Body of pancreas (tissue), 4 donors: ENCODE data around the gene IPPK. TPM values are rescaled to one million over a fixed set of nuclear protein-coding genes. Genes with fewer than 3 reads are reported as not detected.

ENCODE experiments used
- ATAC-seq: fragments of 150-250 bp; one replicate; pipeline ENCODE4 v1.9.1; 2016
- DNase-seq, 4 donors: peaks; one replicate each; pipeline ENCODE4 v3.0.0-alpha.2; 2019
- H3K27ac ChIP-seq, 4 donors: fragments of 200-600 bp; sonication (generic); 1 replicate in 3 of 4; 2 replicates in 1 of 4; pipeline versions ENCODE4 v1.5.1 to v1.6.1; 2016 to 2019; ENCODE audit warnings: mild to moderate bottlenecking in 1 of 4, mixed read lengths in 1 of 4, moderate library complexity in 1 of 4
- H3K27me3 ChIP-seq, 2 donors: fragments of 200-600 bp; sonication (generic); one replicate each; pipeline ENCODE4 v1.6.0; 2016; ENCODE audit warnings: mild to moderate bottlenecking in 1 of 2
- H3K36me3 ChIP-seq, 2 donors: fragments of 200-600 bp; sonication (generic); replicated peaks in 1 of 2; 2 replicates each; pipeline ENCODE4 v1.5.1; 2016; ENCODE audit warnings: low read depth in 2 of 2; ENCODE audit not compliant: insufficient read depth in 1 of 2
- H3K4me1 ChIP-seq: fragments of 200-600 bp; sonication (generic); one replicate; pipeline ENCODE4 v1.6.0; 2016
- H3K4me3 ChIP-seq, 2 donors: fragments of 200-600 bp; sonication (generic); 1 replicate in 1 of 2; 2 replicates in 1 of 2; pipeline ENCODE4 v1.5.1; 2016 to 2019
- H3K9me3 ChIP-seq, 3 donors: fragments of 200-600 bp; sonication (generic); 1 replicate in 2 of 3; 2 replicates in 1 of 3; pipeline ENCODE4 v1.5.1; 2016
- POLR2A ChIP-seq, 3 donors: fragments of 450-650 bp; IDR thresholded peaks; one replicate each; pipeline ENCODE4 v1.6.1; 2016; ENCODE audit warnings: antibody characterized with exemption in 3 of 3, mild to moderate bottlenecking in 2 of 3
- WGBS, 2 donors: methylation state at CpG; one replicate each; pipeline ENCODE4 v1.1.5; 2017; 5-methylcytosine and 5-hydroxymethylcytosine counted together
- intact Hi-C: fragments of 100-400 bp; cut with DNase I; formaldehyde crosslinking; loops from one replicate; pipeline ENCODE4 v1.15.1; 2023
- total RNA-seq, 2 donors: library from RNA; depleted of rRNA; stranded (reverse); fragments of >200 nt; gene quantifications; one replicate each; pipeline ENCODE4 v1.1.0, GENCODE V29; 2016
- TF ChIP-seq, protein P1 (sequence below), 7 experiments: fragments of 450-650 bp in 4 of 7; fragments of 200-600 bp in 3 of 7; sonication (generic) in 3 of 7; IDR thresholded peaks; one replicate each; pipeline ENCODE4 v1.5.1; 2016 to 2019; ENCODE audit warnings: antibody characterized with exemption in 7 of 7

The IPPK gene
- total RNA-seq, 2 donors from 2014 or later, result 2.9 to 6.3 TPM

- Histone ChIP-seq H3K27me3 (no peaks in the 10 kb centered on the region), H3K9me3 (peaks cover 0 to 3% (median 0%) of the 10 kb centered on the region in 3 donors), H3K4me1 (no peaks in the 10 kb centered on the region), H3K36me3 (no peaks in the 10 kb centered on the region), H3K4me3 (no peak overlapping the region), H3K27ac (peak overlapping the region in 1 of 4 donors; percentile 29)
- ATAC-seq, result no peak
- WGBS, 2 donors, result 83 to 84% methylated on average over 12 of the region's 12 CpGs
- no peak for TF ChIP-seq POLR2A (IDR thresholded peaks at IDR 0.05)
- TF ChIP-seq, protein P1, sequence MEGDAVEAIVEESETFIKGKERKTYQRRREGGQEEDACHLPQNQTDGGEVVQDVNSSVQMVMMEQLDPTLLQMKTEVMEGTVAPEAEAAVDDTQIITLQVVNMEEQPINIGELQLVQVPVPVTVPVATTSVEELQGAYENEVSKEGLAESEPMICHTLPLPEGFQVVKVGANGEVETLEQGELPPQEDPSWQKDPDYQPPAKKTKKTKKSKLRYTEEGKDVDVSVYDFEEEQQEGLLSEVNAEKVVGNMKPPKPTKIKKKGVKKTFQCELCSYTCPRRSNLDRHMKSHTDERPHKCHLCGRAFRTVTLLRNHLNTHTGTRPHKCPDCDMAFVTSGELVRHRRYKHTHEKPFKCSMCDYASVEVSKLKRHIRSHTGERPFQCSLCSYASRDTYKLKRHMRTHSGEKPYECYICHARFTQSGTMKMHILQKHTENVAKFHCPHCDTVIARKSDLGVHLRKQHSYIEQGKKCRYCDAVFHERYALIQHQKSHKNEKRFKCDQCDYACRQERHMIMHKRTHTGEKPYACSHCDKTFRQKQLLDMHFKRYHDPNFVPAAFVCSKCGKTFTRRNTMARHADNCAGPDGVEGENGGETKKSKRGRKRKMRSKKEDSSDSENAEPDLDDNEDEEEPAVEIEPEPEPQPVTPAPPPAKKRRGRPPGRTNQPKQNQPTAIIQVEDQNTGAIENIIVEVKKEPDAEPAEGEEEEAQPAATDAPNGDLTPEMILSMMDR (IDR thresholded peaks at IDR 0.05), result no peak
- DNase-seq, result no peak
- intact Hi-C loops, result no loop called here
Observed at GRCh38 chr9:92601451-92601850, 68.5 kb downstream of the IPPK start.

DNA sequence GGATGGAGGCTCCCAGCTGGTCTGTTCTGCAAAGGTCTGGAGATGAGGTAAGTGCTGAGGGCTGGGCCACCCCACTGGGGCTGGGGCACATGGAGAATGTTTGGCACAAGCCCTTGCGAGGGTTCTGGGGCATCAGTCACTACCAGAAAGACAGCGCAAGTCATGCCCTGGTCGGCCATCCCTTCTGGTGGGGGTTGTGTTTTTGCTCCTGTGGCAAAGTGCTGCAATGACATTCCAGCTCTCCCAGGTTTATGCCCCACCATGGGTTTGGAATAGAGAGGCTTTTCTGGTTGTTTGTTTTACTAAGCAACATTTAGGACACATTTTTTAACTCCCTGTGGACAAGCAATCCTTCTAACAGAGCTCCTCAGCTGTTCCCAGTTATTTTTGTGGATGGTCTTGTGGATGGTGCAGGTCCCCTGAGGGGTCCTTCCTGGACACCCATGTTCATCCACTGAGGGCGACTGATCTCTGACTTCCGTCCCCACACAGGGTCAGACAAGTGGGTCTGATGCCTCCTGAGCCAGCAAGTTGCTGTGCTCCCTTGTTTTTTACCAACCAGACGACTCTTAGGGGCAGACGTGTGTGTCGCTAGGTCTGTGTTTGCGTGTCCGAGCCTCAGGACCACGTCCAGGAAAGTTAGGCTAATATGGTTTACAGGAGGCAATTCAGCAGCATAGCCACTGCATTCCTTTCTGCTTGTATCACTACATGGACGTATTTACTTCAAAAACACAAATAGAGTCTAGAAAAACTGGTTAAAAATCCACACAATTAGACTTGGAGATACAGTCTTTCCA lies 69.3 kb downstream of the IPPK start:
- DNase-seq, result no peak
- H3K9me3 ChIP-seq, result peaks cover 0 to 3% (median 0%) of the 10 kb centered on the region in 3 donors
- intact Hi-C loops, result no loop called here
- H3K4me3 ChIP-seq, result no peak overlapping the region
- TF ChIP-seq, protein P1 (IDR thresholded peaks at IDR 0.05), result no peak
- TF ChIP-seq POLR2A (IDR thresholded peaks at IDR 0.05), result no peak
- ATAC-seq, result peak; percentile 56
- H3K27me3 ChIP-seq, result no peaks in the 10 kb centered on the region
- no peaks in the 10 kb centered on the region for H3K4me1 ChIP-seq
- 56 to 79% methylated on average over 9 to 12 of the region's 12 CpGs for WGBS, 2 donors
- no peaks in the 10 kb centered on the region for H3K36me3 ChIP-seq
- peak overlapping the region in 2 of 4 donors; percentile 29 to 47 for H3K27ac ChIP-seq

GRCh38 chr9:92599938-92600461 lies 69.9 kb downstream of the IPPK start:
- TF ChIP-seq POLR2A (IDR thresholded peaks at IDR 0.05), result no peak
- TF ChIP-seq, protein P1 (IDR thresholded peaks at IDR 0.05), result no peak
- Histone ChIP-seq H3K27me3 (no peaks in the 10 kb centered on the region), H3K9me3 (peaks cover 0 to 3% (median 0%) of the 10 kb centered on the region in 3 donors), H3K36me3 (no peaks in the 10 kb centered on the region), H3K4me1 (no peaks in the 10 kb centered on the region), H3K27ac (no peak overlapping the region), H3K4me3 (no peak overlapping the region)
- intact Hi-C loops, result no loop called here
- DNase-seq (no peak), ATAC-seq (no peak)
- 67 to 71% methylated on average over 4 of the region's 4 CpGs for WGBS, 2 donors

GRCh38 chr9:92598382-92598781 lies 71.5 kb downstream of the IPPK start:
- H3K4me1 ChIP-seq, result no peaks in the 10 kb centered on the region
- WGBS, 2 donors, result 75 to 85% methylated on average over 2 of the region's 2 CpGs
- no peak for DNase-seq
- intact Hi-C loops, result no loop called here
- no peaks in the 10 kb centered on the region for H3K36me3 ChIP-seq
- H3K4me3 ChIP-seq, result no peak overlapping the region
- H3K27me3 ChIP-seq, result no peaks in the 10 kb centered on the region
- no peak overlapping the region for H3K27ac ChIP-seq
- TF ChIP-seq, protein P1 (IDR thresholded peaks at IDR 0.05), result no peak
- no peak for TF ChIP-seq POLR2A (IDR thresholded peaks at IDR 0.05)
- ATAC-seq, result no peak
- no peaks in the 10 kb centered on the region for H3K9me3 ChIP-seq
